KOPT-K1 (cell line): Measurements from ENCODE around the gene GGCX.
"Not testable (repeated sequence)": the region's sequence is repeated elsewhere in the genome, so short reads cannot be mapped to it uniquely, and the experiment has no call there.

Experiments used
- H3K27ac ChIP-seq: fragments of 200-600 bp; sonication (generic); 2 replicates; pipeline ENCODE4 v1.5.1; 2016; ENCODE audit warnings: antibody characterized with exemption, mild to moderate bottlenecking, low read depth, low read length; ENCODE audit not compliant: poor library complexity, severe bottlenecking
- H3K36me3 ChIP-seq: fragments of 200-600 bp; sonication (generic); 2 replicates; pipeline ENCODE4 v1.5.1; 2017; ENCODE audit warnings: antibody characterized with exemption, mild to moderate bottlenecking, low read length, moderate library complexity; ENCODE audit not compliant: insufficient read depth
- H3K9me3 ChIP-seq: fragments of 200-600 bp; sonication (generic); 2 replicates; pipeline ENCODE4 v1.5.1; 2017; ENCODE audit warnings: antibody characterized with exemption, low read length, mild to moderate bottlenecking; ENCODE audit not compliant: insufficient read depth, poor library complexity, severe bottlenecking

The GGCX gene

DNA sequence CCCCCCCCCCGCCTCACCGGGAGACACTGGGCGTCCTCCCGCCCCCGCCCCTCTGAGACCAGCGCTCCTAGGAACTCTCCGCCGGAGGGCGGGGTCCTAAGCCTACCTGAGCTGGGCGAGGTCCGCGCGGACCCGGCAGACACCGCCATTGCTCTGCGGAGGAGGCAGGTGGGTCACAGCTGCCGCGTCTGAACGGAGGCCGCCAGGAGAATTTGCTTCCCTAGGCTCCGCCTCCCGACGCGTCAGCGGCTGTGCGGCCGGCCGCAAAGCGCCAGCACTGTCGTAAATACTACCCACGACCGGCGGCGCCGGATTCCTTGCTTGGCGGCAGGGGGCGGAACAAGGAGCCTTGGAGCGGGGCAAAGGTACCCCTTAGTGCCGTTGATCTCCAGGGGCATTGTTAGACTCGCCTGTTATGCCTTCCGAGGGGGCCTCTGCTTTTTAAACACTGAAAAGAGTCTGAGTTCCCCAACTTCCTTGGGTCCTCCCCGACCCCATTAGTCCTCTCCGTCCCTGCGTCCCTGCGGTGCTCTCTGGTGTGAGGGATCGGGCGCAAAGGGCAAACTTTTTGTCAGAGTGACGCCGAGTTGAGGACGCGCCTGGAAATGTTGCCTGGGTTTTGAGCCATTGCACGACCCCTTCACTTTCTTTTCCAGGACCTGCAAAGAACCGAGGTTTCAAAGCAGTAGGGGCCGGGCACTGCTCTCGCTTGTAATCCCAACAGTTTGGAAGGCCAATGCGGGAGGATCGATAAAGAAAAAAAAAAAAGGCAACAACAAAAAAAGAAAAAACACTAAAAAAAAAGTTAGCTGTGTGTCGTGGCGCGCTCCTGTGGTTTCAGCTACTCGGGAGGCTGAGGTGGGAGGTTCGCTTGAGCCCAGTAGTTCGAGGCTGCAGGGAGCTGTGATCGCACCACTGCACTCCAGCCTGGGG, at the start of gene GGCX:
GGCX (minus strand) TSS at position 214 of the 933 bp plus-strand sequence; CDS start at position 149, 65 bp downstream.
- Histone ChIP-seq H3K9me3 (no peaks in the 10 kb centered on the region), H3K27ac (peak within 1 kb of the TSS; percentile 93), H3K36me3 (peaks cover 22% of the 10 kb centered on the region)

DNA sequence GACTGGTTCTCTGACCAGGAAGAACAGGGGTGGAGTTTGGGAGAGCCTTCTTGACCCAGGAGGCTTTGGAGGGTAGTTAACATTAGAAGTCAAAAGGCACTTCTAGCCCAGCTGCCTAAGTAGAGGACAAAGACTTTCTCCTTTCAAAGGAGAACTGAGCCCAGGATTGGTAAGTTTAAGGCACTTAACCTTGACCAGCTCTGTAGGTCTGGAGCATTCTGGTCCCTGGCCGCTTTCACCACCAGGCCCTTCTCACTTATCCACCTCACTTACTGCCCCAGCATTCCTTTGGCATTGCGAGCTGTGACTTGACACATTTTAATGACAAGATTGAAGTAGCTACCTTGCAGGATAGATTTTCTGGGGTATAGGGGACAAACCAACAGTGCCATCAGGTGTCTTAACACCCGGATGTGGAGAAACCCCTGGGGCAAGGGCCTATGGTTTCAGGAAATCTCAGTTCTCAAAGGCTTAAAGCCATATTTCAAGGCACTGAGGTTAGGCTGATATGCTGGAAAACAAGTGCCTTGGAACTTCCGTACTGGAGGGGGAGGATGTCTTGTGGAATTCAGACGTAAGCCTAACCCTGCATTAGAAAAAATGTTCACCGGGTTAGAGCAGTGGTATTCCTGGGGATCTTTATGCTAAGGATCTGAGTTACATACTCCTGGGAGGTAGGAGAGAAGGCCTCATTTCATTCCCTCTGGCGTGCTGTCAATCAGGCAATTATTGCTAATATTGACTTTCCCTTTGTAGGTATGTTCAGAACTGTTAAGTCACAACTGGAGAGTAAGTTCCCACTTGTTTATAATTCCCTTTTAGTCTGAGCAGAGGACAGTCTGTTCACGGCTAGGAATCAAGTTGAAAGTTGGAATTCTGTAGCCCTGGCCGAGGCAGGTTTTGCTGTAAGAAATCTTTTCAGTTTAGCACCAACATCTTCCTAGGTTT, 46.2 kb upstream of the GGCX start:
- H3K36me3 ChIP-seq, result peaks cover 42% of the 10 kb centered on the region
- no peak overlapping the region for H3K27ac ChIP-seq
- H3K9me3 ChIP-seq, result no peaks in the 10 kb centered on the region

DNA sequence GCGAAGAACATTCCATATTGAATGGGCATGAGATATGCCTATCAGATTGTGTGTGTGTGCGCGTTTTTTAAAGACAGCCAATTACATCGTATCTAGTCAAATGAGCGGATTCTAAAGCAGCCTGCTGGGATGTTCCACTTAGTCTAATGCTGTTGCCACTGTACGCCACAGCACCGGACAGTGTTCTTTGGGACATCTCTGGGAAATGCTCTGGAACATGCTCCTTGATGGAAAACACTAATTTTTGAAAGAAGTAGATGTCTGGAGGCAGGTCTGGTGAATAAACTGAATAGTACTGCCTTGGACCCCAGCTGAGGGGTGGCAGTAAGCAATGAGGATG, 44.8 kb upstream of the GGCX start:
- no peak overlapping the region for H3K27ac ChIP-seq
- H3K36me3 ChIP-seq, result peaks cover 42% of the 10 kb centered on the region
- no peaks in the 10 kb centered on the region for H3K9me3 ChIP-seq

DNA sequence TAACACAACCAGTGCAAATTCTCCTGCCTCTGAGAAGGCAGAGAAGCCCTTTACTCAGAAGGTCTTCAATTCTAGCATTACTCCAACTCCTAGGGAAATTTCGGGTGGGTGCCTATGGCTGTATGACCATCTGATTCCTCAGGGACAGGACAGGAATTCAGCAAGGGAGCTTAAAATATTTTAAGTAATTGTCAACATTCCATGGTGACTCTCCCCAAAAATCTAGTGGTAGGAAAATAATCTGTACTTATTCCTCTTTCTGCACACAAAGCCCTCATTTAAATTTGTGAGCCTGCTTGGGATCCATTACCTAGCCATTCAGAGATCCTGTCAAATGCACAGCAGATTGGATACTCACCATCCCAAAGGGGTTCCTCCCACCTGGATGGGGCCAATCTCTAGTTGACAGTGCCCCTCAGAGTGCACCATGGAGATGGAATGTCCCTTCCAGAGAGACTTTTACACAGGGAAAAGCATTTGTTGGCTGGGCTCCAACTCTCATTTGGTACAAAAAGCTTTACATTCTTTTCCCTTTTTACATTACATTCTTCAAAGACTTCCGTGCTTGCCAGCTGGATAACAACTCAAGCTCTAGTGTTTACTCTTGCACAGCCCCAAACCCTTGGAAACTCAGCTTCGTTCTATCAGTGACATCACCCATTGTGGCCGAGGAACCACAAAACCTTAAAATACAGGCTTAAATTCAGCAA, 44.3 kb upstream of the GGCX start:
- Histone ChIP-seq H3K36me3 (peaks cover 42% of the 10 kb centered on the region), H3K27ac (no peak overlapping the region), H3K9me3 (no peaks in the 10 kb centered on the region)

DNA sequence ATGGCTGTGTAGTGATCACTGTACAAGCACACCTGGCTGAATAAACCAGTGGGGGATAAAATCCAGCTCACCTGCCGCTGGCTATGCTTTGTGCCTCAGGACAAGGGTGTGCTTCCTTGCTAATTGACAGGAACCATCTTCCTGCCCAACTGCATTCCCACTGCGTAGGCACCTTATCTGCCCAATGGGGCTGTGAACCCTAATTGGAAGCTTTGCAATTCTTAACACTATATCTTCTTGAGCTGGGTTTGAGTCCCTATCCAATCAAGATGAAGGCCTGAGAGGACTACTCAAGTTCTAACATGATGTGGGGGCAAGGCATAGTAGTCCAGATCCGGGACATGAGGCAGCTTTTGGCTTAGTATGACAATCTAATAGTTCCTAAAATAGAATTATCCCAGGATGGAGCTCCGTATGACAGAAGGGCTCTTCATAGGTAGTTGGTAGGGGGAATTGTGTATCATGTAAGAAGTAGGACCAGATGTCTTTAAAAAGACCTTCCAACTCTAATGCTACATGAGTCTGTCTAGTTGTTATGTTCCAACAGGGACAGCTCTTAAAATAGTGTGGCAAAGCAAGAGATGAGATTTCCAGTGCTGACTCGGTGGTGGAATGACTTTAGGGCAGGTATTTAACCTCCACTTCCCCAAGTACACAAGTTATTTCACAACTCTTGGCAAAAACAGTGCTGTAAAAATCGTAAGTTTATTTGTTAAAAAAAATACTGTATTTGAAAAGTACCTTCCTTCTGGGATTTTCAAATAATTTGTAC, 43.5 kb upstream of the GGCX start:
- peaks cover 34% of the 10 kb centered on the region for H3K36me3 ChIP-seq
- no peak overlapping the region for H3K27ac ChIP-seq
- no peaks in the 10 kb centered on the region for H3K9me3 ChIP-seq

DNA sequence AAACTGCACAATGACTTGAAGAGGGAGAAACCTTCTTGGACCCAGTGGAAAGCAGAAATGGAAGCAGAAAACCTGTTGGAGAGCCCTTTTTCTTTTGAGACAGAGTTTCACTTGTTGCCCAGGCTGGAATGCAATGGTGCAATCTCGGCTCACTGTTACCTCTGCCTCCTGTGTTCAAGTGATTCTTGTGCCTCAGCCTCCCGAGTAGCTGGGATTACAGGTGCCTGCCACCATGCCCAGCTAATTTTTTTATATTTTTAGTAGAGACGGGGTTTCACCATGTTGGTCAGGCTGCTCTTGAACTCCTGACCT, 42.8 kb upstream of the GGCX start:
- H3K9me3 ChIP-seq, H3K27ac ChIP-seq: not testable (repeated sequence)
- H3K36me3 ChIP-seq, result peaks cover 35% of the 10 kb centered on the region

DNA sequence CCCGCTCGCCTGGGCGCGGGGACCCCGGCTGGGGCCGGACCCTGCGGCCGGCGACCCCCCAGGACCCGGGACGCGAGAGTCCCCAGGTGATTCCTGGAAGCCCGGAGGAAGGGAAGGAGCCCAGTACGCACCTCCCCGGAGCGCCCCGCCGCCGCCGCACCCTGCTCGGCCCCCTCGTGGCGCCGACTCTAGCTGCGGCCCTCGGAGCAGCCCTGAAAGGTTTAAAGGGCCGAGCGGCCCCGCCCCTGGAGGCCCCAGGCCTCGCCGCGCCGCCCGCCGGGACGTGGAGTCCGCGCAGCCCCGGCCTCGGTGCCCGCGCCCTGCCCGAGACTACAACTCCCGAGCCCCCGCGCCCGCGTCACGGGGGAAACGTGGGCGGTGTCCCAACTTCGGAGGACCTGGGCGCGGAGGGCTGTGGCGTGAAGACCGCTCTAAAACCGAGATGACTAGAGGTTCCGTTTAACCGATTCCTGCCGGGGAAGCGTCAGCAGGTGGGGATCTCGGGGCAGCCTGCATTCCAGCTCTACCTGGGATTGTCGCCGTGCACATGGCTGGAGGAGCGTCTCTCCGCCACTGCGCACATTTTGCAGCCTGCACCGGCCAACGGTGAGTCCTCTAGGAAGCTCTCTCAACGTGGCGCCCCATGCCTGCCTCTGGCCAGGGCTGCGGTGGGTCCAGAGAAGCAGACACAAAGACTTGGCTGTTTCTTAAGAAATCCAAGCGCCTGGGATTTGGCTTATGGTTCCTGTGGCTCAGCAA, 41.4 kb upstream of the GGCX start, which contains the start of gene TMEM150A:
TMEM150A (minus strand) TSS at position 223 of the 759 bp plus-strand sequence. CDS start 750 bp downstream, outside the sequence.
- peaks cover 28% of the 10 kb centered on the region for H3K36me3 ChIP-seq
- no peak within 1 kb of the TSS for H3K27ac ChIP-seq
- no peaks in the 10 kb centered on the region for H3K9me3 ChIP-seq

DNA sequence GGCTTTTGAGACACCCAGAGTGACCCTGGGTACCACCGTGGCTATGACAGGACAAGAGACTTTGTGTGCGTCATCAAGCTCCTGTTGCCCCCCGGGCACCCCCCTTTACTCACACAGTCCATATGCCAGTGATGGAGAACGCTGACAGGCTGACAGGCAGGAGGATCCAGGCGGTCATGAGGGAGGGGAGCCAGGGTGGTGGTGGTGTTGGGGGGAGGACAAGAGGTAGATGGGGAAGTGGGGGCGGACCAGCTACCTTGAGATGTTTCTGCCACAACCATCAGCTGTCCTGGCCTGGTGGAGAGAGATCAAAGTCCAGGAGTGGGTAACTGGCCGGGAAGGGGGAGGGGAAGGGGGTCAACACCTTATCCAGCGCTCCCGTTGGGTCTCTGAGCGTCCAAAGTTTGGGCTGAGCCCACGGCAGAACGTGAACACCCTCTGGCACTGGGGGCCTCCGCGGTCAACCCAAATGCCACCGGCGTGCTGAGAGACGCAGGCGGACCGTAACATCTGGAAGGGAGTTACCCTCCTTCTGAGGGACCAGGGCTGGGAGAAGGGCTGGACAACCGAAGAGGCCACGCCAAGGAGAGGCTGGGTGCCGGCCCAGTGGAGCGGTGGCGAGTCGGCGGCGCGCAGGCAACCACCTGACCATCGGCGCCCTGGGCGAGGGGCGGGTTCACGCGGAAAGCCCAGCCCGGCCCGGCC, 40.6 kb upstream of the GGCX start:
- Histone ChIP-seq H3K36me3 (peaks cover 28% of the 10 kb centered on the region), H3K9me3 (no peaks in the 10 kb centered on the region), H3K27ac (no peak overlapping the region)

DNA sequence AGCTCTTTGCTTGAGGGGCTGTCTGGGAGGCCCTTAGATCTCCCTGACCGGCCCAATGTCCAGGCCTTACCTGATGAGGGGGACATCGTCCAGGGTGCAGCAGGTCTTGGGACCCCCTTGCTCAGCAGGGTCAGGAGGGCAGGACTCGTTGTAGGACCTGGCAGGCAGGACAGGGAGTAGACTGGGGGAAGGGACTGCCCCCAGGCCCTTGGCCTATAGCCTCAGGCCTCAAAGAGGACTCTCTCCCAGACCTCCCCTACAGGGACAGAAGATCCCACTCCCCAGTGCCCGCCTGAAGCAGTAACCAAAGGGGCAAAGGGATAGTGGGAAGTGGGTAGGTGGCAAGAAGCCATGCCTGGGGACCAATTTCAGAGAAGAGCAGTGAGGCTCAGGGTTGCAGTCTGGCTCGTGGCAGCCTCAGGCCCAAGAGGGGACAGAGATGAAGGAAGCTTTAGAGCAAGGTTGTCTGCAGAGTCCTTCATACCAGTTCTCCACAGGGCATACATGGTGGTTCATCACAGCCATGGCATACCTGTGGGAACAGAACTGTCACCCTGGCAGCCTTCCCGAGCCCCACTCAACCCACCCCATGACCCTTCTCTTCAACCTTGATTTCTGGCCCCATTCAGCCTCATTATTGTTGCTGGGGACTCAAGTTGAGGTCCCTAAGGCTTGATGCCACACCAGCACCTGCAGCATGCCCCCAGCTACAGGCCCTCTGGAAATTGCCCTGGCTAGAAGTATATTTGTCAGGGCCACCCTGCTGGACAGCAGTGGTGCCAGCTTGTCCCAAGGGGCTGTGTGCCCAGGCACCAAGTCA, 39.9 kb upstream of the GGCX start:
- Histone ChIP-seq H3K9me3 (no peaks in the 10 kb centered on the region), H3K36me3 (peaks cover 25% of the 10 kb centered on the region), H3K27ac (no peak overlapping the region)

DNA sequence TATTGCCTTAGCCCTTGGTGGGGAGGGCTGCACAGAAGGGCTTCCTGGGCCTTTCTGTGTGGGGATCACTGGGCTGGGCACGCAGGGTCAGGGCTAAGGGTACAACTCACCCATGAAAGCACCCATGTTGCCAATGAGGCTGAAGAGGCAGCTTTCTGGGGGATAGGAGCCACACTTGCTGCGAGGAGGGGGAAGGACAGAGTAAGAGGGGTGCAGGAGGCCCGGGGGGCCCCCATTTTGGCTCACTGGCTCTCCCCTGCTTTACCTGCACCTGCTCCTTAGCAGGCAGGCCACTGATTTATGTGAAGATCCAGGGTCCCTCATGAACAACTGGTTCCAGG, 38.9 kb upstream of the GGCX start:
- Histone ChIP-seq H3K9me3 (no peaks in the 10 kb centered on the region), H3K36me3 (peaks cover 23% of the 10 kb centered on the region), H3K27ac (no peak overlapping the region)

DNA sequence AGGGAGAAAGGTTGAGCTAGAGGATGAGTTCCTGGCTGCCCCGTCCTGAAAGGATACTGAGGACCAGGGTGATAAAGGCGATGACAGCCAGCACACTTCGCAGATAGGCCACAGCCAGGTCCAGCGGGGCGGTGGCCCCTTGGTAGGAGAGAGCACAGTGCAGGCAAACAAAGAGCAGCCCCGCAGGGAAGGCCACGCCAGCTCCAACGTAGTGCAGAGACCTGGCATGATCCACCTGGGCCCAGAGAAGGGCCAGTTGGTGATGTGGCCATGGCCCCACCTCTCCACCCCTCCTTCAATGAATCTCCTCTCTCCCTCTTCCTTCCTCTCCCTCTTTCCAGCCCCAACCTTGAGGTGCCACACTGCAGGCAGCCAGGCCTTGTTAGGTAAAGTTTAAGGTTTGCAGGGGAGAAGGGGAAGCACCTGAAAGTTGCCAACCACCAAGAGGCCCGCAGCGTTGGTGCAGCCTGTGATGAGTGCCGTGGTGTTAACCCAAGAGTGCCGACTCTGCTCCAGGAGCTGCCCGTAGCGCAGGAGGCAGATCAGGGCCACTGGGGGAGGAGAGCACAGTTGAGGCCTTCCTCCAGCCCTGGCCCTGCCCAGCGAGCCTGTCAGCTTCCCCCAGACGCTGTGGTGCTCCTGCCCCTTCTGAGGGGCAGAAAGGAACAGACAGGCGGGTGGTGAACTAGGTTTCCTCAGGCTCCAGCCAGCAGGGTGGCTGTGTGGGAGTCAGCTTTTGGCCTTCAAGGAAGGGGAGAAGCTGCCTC, 38.4 kb upstream of the GGCX start:
- H3K27ac ChIP-seq, result no peak overlapping the region
- no peaks in the 10 kb centered on the region for H3K9me3 ChIP-seq
- H3K36me3 ChIP-seq, result peaks cover 23% of the 10 kb centered on the region

DNA sequence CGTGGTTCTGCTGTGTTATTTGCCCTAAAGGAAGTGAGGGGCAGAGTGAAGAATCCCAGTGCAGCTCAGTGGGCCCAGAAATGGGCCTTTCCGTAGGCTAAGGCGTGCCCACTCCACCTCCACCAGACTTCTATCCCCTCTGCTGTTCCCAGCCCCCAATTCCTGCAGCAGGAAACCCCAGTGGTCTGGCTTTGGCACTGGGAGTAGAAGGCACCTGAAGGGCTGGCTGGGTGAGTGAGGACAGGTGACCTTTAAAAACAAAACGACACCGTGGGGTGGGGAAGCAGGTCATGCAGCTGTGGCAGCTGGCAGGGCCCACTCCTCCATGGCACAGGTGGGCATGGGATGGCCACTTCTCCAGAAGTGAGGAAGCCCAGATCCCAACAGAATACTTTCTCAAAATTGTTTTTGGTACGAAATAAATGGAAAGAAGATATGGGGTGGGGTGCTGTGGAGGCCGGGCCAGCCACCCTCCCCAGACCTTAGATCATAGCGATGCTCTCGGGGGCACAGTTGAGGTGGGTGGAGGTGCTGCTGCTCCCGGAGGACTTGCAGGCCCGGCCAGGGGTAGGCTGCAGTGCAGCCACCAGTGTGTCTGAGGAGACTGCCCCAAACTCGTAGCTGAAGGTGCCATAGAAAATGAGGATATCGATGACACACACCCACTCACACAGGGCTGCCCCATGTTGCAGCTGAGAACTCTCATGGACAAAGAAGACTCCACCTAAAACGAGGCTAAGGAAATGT, 37.5 kb upstream of the GGCX start:
- no peaks in the 10 kb centered on the region for H3K9me3 ChIP-seq
- H3K36me3 ChIP-seq, result peaks cover 23% of the 10 kb centered on the region
- H3K27ac ChIP-seq, result no peak overlapping the region
